Measurements from ENCODE around the gene MYO1D.

- TF ChIP-seq CTCF (IDR thresholded peaks at IDR 0.05; ENCODE audit: low read depth, low read length, missing input control) (no peak), ZBTB33 (IDR thresholded peaks at IDR 0.05) (no peak), HNF4A (conservative IDR thresholded peaks at IDR 0.05) (no peak), TAF1 (conservative IDR thresholded peaks at IDR 0.05) (no peak), YY1 (IDR thresholded peaks at IDR 0.05) (no peak), RXRA (IDR thresholded peaks at IDR 0.05) (no peak), NR2F2 (IDR thresholded peaks at IDR 0.05) (no peak), SP1 (IDR thresholded peaks at IDR 0.05) (no peak), MAX (IDR thresholded peaks at IDR 0.05) (no peak), EGR1 (IDR thresholded peaks at IDR 0.05; ENCODE audit: low read depth in 2 of 2) (no peak), JUND (IDR thresholded peaks at IDR 0.05) (no peak), RAD21 (IDR thresholded peaks at IDR 0.05) (no peak), REST (IDR thresholded peaks at IDR 0.05) (no peak), ATF3 (IDR thresholded peaks at IDR 0.05) (no peak)
These were observed 124.0 kb downstream of the MYO1D start for GRCh38 chr17:32752934-32753333.

All from liver (tissue), 3 donors.